K562 (cell line): ENCODE data around the gene TPO. TPM values are rescaled to one million over a fixed set of nuclear protein-coding genes. Genes with fewer than 3 reads are reported as not detected.

Experiments used
- CBX5 ChIP-seq: IDR thresholded peaks from 2 replicates; pipeline ENCODE4 v1.6.1; 2014; ENCODE audit warnings: low read depth, borderline replicate concordance
- EP400 ChIP-seq: fragments of 450-650 bp; IDR thresholded peaks from 2 replicates; pipeline ENCODE4 v1.6.1; 2017; ENCODE audit warnings: antibody characterized with exemption, mild to moderate bottlenecking, moderate library complexity
- EZH2 ChIP-seq: IDR thresholded peaks from 2 replicates; pipeline ENCODE4 v1.6.1; 2012; ENCODE audit warnings: low read depth, mild to moderate bottlenecking, inconsistent platforms, low read length, borderline replicate concordance
- FOSL1 ChIP-seq: fragments of 200-800 bp; sonication (Bioruptor generic); conservative IDR thresholded peaks from 2 replicates; pipeline ENCODE4 v1.6.1; 2016; ENCODE audit warnings: missing genetic modification characterization, missing compliant biosample characterization
- HCFC1 ChIP-seq: IDR thresholded peaks from 2 replicates; pipeline ENCODE4 v1.6.1; 2012; ENCODE audit warnings: low read depth, low read length, improper control_type of control experiment
- MGA ChIP-seq: fragments of 450-650 bp; IDR thresholded peaks from 2 replicates; pipeline ENCODE4 v1.6.1; 2016; ENCODE audit warnings: mild to moderate bottlenecking, moderate library complexity
- PRPF4 ChIP-seq: fragments of 200-400 bp; formaldehyde crosslinking; IDR thresholded peaks from one replicate; pipeline ENCODE4 v1.6.1; 2017; ENCODE audit warnings: low read length, low read depth, mild to moderate bottlenecking; ENCODE audit not compliant: insufficient read depth, poor library complexity, severe bottlenecking
- SIX5 ChIP-seq, 2 experiments: IDR thresholded peaks; 2 replicates each; pipeline ENCODE4 v1.6.1; 2011; ENCODE audit warnings: low read length in 2 of 2, borderline replicate concordance in 1 of 2, low read depth in 1 of 2, mild to moderate bottlenecking in 1 of 2, moderate library complexity in 1 of 2; ENCODE audit not compliant: insufficient read depth in 1 of 2
- SP1 ChIP-seq: sonication (generic); formaldehyde crosslinking; IDR thresholded peaks from 2 replicates; pipeline ENCODE4 v1.8.1; 2022; ENCODE audit warnings: mild to moderate bottlenecking, missing genetic modification reagents
- SRF ChIP-seq, 2 experiments: fragments of 250-450, 450-650 bp in 1 of 2; sonication (Bioruptor Pico) in 1 of 2; sonication (generic) in 1 of 2; formaldehyde crosslinking; IDR thresholded peaks; 2 replicates each; pipeline versions ENCODE4 v1.5.0 to v1.5.1; 2020 to 2022; ENCODE audit warnings: mild to moderate bottlenecking in 1 of 2, missing genetic modification reagents in 1 of 2
- ZNF263 ChIP-seq: sonication (generic); formaldehyde crosslinking; IDR thresholded peaks from 2 replicates; pipeline ENCODE4 v1.8.0; 2022; ENCODE audit warnings: mild to moderate bottlenecking, missing genetic modification reagents, borderline replicate concordance
- ZNF780A ChIP-seq: fragments of 250-450 bp; sonication (Bioruptor Pico); IDR thresholded peaks from 2 replicates; pipeline ENCODE4 v1.5.0; 2021; ENCODE audit warnings: mild to moderate bottlenecking
- polyA plus RNA-seq, 8 experiments: library from polyadenylated mRNA; depleted of rRNA in 4 of 8; stranded (reverse) in 5 of 8; unstranded in 3 of 8; fragments of >200 nt; fragmentation: Nextera tagmentation in 2 of 8; fragmentation: Illumina TruSeq in 1 of 8; extraction: Ambion mirVana in 2 of 8; extraction: Trizol in 1 of 8; gene quantifications; 2 replicates each; pipeline versions ENCODE4 v1.2.1 to v1.2.3, GENCODE V29; 2011 to 2014; ENCODE audit warnings: inconsistent platforms in 1 of 8, missing spikeins in 1 of 8
- total RNA-seq, 7 experiments: library from RNA; depleted of rRNA in 6 of 7; stranded (reverse); fragments of >200 nt in 6 of 7; fragmentation: Illumina TruSeq in 2 of 7; extraction: Trizol in 2 of 7; gene quantifications; 2 replicates each; pipeline versions ENCODE4 v1.2.1 to v1.2.3, GENCODE V29; 2011 to 2021; ENCODE audit warnings: low replicate concordance in 1 of 7
- TF ChIP-seq, protein P1 (sequence below): fragments of 450-650 bp; conservative IDR thresholded peaks from 2 replicates; pipeline ENCODE4 v1.6.1; 2016; ENCODE audit warnings: missing genetic modification characterization, low read depth, mild to moderate bottlenecking, missing compliant biosample characterization, moderate library complexity
- TF ChIP-seq, protein P2 (sequence below): fragments of 250-450 bp; sonication (Bioruptor Pico); IDR thresholded peaks from 2 replicates; pipeline ENCODE4 v1.5.0; 2020; ENCODE audit warnings: mild to moderate bottlenecking, borderline replicate concordance

The TPO gene
- total and polyA plus RNA-seq, 9 of the 15 experiments (the other 6 are each of a cell fraction or from before 2014, with no cell fraction given) = not detected

DNA sequence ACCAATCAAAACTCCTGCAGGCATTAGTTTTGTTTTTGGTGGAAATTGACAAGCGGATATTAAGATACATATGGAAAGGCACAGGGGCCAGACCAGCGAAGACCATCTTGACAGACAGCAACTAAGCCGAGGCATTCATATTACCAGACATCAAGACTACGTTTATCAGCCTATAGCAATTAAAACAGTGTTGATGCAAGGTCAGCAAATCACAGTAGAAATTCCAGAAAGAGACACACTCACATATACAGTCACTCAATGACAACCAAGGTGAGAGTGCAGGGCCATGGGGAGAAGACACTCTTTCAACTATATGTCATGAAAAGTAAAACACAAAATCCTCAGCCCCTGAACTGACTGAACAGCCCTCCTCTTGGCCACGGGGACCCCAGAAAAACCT, 164.6 kb downstream of the TPO start (continued):
- TF ChIP-seq, protein P1, sequence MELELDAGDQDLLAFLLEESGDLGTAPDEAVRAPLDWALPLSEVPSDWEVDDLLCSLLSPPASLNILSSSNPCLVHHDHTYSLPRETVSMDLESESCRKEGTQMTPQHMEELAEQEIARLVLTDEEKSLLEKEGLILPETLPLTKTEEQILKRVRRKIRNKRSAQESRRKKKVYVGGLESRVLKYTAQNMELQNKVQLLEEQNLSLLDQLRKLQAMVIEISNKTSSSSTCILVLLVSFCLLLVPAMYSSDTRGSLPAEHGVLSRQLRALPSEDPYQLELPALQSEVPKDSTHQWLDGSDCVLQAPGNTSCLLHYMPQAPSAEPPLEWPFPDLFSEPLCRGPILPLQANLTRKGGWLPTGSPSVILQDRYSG (tag) = no peak
- TF ChIP-seq ZNF263 (CRISPR knock-in tag) = no peak
- TF ChIP-seq, protein P2, sequence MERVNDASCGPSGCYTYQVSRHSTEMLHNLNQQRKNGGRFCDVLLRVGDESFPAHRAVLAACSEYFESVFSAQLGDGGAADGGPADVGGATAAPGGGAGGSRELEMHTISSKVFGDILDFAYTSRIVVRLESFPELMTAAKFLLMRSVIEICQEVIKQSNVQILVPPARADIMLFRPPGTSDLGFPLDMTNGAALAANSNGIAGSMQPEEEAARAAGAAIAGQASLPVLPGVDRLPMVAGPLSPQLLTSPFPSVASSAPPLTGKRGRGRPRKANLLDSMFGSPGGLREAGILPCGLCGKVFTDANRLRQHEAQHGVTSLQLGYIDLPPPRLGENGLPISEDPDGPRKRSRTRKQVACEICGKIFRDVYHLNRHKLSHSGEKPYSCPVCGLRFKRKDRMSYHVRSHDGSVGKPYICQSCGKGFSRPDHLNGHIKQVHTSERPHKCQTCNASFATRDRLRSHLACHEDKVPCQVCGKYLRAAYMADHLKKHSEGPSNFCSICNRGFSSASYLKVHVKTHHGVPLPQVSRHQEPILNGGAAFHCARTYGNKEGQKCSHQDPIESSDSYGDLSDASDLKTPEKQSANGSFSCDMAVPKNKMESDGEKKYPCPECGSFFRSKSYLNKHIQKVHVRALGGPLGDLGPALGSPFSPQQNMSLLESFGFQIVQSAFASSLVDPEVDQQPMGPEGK (CRISPR knock-in tag) = no peak
- no peak for TF ChIP-seq PRPF4
- no peak for TF ChIP-seq EZH2
- TF ChIP-seq ZNF780A (CRISPR knock-in tag) = no peak
- no peak for TF ChIP-seq MGA
- no peak for TF ChIP-seq HCFC1
- TF ChIP-seq EP400 = no peak
- no peak for TF ChIP-seq CBX5
- no peak for TF ChIP-seq SIX5 (IDR thresholded peaks at IDR 0.05; ENCODE audit: borderline replicate concordance in 1 of 2, insufficient read depth in 1 of 2, low read depth in 1 of 2, low read length in 2 of 2)
- TF ChIP-seq SRF (CRISPR knock-in tag; IDR thresholded peaks at IDR 0.05) = no peak
- TF ChIP-seq SP1 (CRISPR knock-in tag) = no peak
- no peak for TF ChIP-seq FOSL1 (tag)
